HG03520 (cell line): ENCODE data around the gene GAL3ST1.

Experiments
- ATAC-seq: cut with Tn5 transposase; IDR thresholded peaks from one replicate; pipeline ENCODE4 v1.9.1; 2021; ENCODE audit warnings: mild to moderate bottlenecking, moderate library complexity; ENCODE audit not compliant: unreplicated experiment

GAL3ST1 gene

GRCh38 chr22:30538280-30538679 is 36.2 kb downstream of the GAL3ST1 start:
- no peak for ATAC-seq

- ATAC-seq = no peak
Measured at GRCh38 chr22:30537083-30537731, 37.3 kb downstream of the GAL3ST1 start.

GRCh38 chr22:30535182-30535581 is 39.3 kb downstream of the GAL3ST1 start:
- no peak for ATAC-seq

GRCh38 chr22:30531651-30532608 is 42.5 kb downstream of the GAL3ST1 start:
- no peak for ATAC-seq

- ATAC-seq = no peak
Measured at GRCh38 chr22:30526656-30527055, 47.8 kb downstream of the GAL3ST1 start.

- ATAC-seq = no peak
Measured at GRCh38 chr22:30523646-30524489, 50.6 kb downstream of the GAL3ST1 start.

GRCh38 chr22:30521368-30522156 is 52.9 kb downstream of the GAL3ST1 start:
- ATAC-seq = no peak

- no peak for ATAC-seq
Measured at GRCh38 chr22:30519842-30520425, 54.5 kb downstream of the GAL3ST1 start.

GRCh38 chr22:30516731-30517130 is 57.7 kb downstream of the GAL3ST1 start:
- no peak for ATAC-seq

- no peak for ATAC-seq
Measured at GRCh38 chr22:30516273-30516672, 58.2 kb downstream of the GAL3ST1 start.

GRCh38 chr22:30514252-30514651 is 60.2 kb downstream of the GAL3ST1 start:
- ATAC-seq = no peak

- no peak for ATAC-seq
Measured at GRCh38 chr22:30513462-30513861, 61.0 kb downstream of the GAL3ST1 start.

- no peak for ATAC-seq
Measured at GRCh38 chr22:30511911-30512310, 62.6 kb downstream of the GAL3ST1 start.

- no peak for ATAC-seq
Measured at GRCh38 chr22:30511109-30511508, 63.4 kb downstream of the GAL3ST1 start.

GRCh38 chr22:30508216-30508615 is 66.2 kb downstream of the GAL3ST1 start:
- ATAC-seq = no peak

GRCh38 chr22:30507670-30508069 is 66.8 kb downstream of the GAL3ST1 start:
- ATAC-seq = no peak

- ATAC-seq = no peak
Measured at GRCh38 chr22:30506507-30506968, 67.9 kb downstream of the GAL3ST1 start.
